Stimulated activated CD4-positive, alpha-beta T cell treated with anti-CD3 and anti-CD28 coated beads, Interleukin-12 subunit alpha, Interleukin-12 subunit beta, amount 100 ng/mL, for 4 hours (primary cell): Measurements from ENCODE around the gene DUS1L.
A peak's percentile ranks its signal among the peaks of the same experiment; 100 is the strongest.

Source experiments
- DNase-seq: peaks from one replicate; pipeline ENCODE4 v3.0.0-alpha.2; 2020

DUS1L gene

DNA sequence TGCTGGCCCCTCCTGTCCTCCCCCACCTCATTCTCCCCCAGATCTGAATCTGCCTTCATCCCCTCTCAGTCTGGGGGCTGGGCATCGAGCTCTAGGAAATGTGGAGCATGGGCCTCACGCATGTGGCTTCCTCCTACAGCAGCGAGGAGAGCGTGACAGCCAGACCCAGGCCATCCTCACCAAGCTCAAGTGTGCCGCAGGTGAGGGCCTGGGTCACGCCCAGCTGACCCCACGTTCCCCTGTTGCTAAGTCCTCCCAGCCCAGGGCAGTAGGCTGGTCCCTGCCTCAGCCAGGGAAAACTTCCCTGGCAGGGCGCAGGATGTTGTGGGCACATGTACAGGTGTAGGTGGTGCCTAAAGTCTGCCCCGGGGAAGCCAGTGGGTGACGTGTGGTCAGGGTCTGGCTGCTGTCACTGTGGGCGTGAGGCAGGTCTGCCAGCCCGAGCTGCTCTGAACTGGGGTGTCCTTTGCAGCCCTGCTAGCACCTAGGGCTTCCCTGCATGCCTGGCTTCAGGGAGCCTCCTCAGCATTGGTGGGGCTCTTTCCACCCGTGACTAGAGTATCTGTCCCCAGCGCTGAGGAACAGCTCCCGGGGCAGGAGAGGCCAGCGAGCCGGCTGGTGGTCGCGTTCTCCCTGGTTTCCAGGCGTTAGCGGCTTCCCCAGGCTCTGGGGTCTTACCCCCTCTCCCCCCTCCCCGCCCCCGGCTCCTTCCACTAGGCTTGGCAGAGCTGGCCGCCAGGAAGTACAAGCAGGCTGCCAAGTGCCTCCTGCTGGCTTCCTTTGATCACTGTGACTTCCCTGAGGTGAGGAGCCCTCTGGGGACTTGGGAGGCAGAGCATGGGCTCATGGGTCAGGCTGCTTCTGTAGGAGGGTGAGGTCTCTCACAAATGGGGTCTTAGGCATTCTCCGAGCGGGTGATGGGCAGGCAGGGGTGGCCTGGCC is 10.3 kb downstream of the DUS1L start:
- no peak for DNase-seq

DNA sequence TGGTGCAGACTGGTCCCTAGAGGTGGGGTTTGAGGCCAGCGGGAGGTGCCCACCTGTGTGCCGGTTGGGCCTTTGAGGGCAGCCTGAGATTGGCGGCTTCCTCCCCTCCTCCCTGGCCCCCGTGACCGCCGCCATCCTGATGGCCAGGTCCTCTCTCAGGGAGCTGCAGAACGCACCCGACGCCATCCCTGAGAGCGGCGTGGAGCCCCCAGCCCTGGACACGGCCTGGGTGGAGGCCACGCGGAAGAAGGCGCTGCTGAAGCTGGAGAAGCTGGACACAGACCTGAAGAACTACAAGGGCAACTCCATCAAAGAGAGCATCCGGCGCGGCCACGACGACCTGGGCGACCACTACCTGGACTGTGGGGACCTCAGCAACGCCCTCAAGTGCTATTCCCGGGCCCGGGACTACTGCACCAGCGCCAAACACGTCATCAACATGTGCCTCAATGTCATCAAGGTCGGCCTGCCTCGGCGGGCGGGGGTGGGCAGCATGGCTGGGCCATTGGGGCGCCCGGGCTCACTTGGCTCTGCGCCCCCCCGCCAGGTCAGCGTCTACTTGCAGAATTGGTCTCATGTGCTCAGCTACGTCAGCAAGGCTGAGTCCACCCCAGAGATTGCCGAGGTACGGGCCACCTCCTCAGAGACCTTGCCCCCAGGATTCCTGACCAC is 11.1 kb downstream of the DUS1L start:
- DNase-seq: no peak

DNA sequence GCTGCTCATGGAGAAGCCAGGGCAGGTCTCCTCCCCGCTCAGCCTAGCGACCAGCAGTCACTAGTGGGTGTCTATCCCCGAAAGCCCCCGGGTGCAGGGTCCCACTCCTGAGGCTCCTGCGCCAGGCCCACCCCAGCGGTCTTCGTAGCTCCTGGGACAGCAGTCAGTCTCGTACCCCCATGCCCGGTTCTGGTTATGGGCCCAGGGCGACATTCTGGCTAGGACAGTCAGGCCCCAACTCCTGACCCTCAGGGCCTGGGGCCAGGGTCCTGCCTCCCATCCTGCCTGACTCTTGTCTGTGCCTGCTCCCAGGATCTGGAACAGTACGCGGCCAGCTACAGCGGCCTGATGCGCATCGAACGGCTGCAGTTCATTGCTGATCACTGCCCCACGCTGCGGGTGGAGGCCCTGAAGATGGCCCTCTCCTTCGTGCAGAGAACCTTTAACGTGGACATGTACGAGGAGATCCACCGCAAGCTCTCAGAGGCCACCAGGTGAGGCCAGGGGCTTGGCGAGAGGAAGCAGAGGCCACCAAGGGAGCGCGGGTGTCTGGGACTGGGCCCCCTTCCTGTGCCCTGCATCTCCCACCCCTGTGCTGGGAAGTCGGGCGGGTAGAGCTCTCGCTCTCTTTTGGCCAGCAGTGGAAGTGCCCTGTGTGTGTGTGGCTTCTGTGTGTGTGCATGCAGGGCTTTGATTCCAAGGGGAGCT is 11.9 kb downstream of the DUS1L start:
- DNase-seq: no peak

DNA sequence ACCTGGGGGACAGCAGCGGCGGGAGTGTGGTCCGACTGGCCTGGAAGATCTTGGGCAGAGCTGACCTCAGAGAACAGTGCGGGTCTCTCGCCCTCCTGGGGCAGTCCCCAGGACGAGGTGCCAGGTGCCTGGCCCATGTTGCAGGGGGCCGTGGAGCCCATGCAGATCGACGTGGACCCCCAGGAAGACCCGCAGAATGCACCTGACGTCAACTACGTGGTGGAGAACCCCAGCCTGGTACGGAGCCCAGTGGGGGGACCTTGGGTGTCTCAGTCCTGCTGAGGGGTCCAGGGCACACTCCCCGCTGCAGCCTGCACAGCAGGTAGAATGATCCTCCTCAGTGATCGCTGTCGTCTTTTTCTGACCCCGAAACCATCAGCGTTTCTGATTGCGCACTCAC is 12.5 kb downstream of the DUS1L start:
- no peak for DNase-seq

DNA sequence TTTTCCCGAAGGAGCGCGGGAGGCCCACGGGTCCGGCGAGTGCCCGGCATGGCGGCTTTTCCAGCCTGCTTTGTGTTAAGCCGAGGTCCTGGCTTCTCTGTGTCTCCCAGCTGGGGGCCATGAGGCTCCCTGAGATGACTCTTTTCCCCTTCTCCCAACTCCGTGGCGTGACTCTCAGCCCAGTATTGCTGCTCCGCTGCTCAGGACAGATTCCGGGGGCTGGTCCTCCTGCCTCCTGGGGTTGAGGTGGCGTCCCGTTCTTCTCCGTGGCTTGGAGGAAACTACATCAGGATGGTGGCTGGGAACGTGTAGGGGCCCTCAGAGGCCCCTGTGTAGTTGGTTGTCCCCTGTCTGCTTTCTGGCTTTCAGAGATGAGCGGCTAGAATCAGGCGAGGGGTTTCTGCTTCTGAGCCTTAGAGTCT is 13.0 kb downstream of the DUS1L start:
- DNase-seq: no peak

DNA sequence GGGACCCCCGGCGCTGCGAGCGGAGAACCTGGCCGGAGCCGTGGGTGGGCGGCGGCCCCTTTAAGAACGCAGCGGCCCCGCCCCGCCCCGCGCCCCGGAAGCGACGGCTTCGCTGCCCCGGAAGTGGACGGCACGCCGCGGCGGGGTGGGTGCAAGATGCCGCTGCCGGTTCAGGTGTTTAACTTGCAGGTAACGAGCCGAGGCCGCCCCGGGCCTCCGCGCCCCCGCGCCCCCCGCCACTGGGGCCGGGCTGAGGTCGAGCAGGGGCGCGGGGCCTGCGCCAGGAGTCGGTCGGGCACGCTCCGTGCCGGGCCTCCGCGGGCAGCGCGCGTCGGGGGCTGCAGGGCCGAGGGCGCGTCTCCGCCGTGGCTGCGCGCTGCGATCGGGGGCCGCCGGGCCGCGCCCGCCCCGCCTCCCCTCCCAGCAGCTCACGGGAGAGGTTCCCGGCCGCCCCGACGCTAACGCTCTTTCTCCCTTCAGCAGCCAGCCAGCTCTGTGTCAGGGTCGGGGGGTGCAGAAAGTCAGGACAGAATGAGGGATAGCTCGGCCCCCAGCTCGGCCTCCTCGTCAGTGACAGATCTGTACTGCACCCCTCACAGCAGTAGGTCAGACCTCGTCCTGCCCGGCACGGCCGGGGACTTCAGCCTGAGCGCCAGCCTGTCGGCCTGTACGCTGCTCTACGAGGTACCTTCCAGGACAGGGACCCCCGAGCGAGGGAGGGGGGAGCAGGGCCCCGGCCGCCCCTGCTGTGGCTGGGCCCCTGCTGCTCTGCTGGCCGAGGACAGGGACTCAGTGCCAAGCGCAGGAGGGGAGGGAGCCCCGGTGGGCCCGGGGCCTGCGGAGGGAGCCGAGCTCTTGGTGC is 13.6 kb downstream of the DUS1L start, which contains the start of the genes GPS1 and RFNG:
Gene GPS1, plus strand, starts transcription at position 123 of the 862 bp plus-strand sequence. Its CDS starts 34 bp downstream, at position 157.
Gene RFNG, minus strand, starts transcription at position 36 of the 862 bp plus-strand sequence. CDS start 45 bp downstream, outside the sequence.
- peak; percentile 88 for DNase-seq

DNA sequence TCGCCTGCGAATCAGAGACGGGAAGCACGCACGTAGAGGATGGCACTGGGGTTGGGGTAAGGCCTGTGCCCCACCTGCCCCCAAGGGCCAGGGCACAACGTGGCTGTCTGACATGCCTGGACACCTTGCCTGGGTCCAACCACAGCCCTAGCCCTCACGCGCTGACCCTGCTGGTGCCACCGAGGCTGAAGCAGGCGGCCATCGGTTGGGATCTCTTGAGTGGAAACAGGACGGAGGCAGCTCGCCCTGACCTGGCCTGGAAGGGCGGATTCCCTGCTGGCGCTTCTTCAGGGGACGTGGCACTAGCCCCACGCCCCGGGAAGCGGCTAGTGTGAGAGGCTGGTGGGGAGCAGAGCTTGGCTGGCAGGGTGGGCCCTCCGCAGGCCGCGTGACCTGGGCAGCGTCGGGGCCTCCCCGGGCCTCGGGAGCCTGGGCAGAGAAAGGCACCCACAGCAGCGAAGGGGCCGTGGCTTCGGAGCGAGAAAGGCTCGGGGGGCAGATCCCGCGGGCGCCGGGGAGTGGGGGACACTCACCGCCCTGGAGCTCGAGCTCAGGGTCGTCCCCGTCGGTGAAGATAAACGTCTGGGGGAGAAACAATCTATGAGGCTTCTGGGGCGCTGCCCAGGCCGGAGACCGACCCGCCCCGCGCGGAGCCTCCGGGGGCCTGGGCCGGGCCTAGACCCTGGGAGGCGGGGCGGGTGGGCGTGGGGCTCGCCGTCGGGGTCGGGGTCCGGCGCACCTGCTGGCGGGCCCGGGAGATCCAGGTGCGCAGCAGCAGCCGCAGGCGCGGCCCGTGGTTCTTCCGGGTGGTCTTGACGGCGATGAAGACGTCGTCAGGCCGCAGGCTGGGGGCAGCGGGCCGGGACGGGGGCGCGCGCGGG is 14.6 kb downstream of the DUS1L start:
- DNase-seq: no peak

DNA sequence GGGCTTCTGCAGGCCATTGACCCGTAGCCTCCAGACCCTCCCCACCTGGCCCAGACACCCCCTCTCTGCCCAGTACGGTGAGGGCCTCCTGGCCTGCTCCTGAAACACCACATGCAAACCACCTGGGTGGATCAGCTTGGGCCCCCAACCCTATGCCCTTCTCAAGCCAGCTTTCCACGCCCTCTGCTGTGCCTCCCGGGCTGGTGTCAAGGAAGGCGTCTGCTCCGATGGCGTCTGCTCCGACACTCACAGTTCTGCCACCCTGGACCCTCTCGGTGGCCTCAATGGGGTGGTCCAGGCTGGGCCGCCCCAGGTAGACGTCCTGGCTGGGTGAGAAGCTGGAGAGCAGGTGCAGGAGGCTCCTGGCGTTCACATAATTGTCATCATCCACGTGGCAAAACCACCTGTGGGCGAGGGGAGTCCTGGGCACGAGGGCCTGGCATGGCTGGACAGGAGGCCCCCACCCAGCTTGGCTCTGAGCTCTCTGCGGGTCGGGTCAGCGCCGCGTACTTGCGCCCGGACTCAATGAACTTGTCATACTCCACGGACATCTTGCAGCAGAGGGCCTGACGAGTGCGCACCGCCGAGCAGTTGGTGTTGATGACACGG is 15.3 kb downstream of the DUS1L start:
- no peak for DNase-seq

DNA sequence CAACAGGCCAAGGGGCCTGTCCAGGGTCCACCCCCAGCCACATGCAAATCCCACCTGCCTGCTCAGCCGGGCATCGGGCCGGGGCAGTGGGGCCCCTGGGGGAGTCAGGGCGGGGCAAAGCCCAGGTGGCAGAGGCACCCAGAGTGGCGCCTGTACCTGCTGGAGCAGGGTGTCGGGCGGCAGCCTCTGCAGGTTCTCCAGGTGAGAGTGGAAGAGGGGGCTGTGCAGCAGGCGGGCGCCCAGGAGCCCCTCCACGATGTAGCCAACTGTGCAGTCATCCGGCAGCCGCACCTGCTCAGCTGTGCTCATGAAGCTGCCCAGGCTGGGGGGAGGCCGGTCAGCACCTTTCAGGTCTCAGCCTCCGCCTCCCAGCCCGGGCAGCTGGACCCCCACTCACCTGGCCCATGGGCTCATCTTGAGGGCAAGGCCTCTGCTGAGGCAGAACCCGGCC is 16.1 kb downstream of the DUS1L start:
- DNase-seq: no peak

DNA sequence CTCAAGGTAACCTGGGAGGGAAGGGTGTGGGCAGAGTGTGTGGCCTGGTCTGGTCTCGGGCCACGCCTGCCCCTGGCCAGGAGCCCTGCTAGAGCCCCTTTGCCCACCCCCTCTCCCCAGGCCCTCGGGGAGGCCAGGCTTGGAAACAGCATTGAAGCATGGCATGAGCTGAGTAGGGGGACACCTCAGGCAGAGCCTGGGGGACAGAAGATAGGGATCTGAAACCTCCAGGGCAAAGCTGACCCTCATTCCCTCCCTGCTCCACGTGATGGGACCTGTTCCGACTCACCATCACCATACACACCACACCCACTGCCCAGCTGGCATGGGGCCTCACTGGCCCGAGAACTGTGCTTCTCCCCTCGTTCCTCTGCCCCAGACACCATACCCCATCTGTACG is 16.5 kb downstream of the DUS1L start:
- no peak for DNase-seq

DNA sequence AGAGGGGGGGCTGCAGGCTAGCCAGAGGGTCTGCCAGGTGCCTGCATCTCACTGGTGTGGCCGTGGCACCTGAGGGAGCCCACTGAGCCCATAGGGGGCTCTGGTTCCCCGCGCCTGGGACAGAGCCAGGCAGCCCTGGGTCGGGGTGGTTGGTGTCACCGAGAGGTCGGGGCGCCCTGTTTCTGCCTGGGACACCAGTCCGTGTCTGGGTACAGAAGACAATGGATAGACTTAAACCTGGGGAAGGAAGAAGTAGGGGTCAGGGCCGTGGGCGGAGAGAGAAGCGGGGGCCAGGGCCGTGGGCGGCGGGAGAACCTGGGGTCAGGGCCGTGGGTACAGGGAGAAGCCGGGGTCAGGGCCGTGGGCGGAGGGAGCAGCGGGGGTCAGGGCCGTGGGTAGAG is 17.0 kb downstream of the DUS1L start:
- DNase-seq: no peak

DNA sequence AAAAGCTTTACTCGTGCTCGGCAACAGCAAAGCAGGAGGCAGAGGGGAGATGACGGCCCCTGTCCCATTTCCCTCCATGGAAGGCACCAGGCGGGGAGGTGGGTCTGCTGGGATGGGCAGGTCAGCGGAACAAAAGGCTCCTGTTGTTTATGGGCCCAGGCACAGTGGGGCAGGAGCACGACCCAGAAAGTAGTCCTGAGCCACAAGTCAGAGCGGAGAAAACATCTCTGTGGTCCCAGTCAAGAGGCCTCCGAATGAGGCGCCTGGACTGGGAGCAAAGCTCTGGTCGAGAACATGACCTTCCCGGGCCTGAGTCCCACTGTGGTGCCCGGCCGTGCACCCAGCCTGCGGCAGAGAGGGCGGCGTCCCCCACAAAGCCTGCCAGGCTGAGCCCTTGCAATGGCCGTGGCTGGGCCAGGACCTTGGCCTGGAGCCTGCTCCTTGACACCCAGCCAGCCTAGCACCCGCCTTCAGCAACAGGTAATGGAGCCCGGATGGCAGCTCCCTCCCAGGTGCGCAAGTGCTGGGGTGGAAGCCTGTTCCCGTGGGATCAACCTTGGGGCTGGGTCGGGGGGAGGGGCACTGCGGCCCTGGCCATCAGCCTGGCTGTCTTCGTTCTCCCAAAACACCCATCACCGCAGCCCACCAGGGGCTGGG is 17.6 kb downstream of the DUS1L start:
- DNase-seq: no peak

DNA sequence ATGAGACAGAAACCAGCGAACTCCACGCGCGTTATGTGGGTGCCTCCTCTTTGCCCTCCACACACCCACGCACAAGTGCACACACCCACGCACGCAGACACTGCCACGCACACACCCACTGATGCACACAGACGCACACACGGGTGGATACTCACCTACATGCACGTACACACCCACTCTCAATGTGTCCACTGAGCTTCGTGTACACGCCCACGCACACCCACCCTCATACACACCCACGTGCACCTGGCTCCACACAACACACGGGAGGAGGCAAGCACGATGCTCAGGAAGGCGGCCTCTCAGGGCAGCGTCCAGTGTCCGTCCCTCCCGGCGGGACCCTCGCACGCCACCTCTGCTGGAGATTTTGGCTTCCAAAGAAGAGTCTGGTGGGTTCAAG is 18.2 kb downstream of the DUS1L start:
- DNase-seq: no peak

DNA sequence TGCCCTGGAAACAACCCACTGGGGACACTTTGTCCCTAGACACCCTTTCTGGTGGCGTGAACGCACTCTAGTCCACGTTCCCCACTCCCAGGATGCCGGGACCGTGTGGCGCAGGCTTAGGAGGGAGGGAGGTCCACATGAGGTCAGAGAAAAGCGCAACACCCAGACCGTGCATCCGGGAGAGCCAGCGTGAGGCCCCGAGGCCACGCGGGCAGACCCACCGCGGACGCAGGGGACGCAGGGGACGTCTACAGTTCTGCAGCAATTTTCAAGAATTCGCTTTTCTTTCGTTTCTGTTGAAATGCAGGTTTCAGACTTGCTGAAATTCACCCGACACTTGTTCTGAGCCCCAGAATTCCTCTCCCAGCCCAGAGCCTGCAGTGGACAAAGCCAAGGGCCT is 18.7 kb downstream of the DUS1L start:
- no peak for DNase-seq

DNA sequence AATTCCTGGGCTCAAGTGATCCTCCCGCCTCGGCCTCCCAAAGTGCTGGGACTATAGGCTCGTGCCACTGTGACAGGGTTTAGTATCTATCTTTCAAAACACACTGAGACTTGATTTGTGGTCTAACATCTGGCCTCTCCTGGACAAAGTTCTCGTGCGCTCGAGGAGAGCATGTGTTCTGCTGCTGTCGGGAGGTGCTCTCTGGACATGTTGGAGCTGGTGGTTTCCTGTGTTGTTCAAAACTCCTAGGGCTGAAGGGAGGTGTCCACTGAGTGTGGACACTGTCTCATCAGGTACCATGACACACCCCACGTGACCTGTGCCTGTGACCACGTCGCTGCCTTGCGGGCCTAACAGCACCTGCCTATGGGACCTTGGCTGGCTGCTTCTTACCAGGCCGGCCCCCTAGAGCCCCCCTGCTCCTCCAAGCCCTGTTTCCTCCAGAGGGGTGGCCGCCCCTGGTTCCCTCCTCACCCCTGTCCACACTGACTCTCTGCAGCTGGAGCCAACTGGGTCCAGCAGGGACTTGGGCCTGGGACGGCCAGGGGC is 19.6 kb downstream of the DUS1L start:
- DNase-seq: no peak

DNA sequence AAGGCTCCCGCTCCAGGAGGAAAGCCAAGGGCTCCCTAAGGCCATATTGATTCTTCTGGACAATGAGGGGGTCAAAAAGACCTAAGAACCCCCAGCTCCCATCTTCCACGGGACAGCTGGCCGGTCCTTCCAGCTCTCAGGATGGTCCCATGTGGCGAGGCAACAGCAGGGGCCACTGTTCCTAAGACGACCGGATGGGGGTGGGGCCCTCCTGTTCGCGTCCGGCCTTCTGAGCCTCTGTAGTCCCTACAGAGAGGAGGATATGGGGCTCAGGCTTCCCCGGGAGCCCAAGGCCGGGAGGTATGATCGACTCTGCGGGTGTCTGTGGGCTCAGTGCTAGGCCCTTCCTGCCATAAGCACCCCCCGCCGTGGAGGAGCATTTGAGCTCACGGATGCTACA is 22.1 kb downstream of the DUS1L start:
- DNase-seq: no peak

DNA sequence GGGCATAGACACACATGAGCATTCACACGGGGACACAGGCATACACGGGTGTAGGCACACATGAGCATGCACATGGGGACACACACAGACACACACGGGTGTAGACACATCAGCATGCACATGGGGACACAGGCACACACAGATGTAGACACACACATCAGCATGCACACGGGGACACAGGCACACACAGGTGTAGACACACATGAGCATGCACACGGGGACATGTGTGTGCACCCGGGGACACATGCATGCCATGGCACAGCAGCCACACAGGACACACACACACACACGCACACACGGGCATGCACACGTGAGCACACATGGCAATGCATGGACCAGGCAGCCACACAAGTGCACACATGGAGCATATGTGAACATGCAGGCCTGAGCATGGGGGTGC is 23.0 kb downstream of the DUS1L start:
- DNase-seq: no peak

DNA sequence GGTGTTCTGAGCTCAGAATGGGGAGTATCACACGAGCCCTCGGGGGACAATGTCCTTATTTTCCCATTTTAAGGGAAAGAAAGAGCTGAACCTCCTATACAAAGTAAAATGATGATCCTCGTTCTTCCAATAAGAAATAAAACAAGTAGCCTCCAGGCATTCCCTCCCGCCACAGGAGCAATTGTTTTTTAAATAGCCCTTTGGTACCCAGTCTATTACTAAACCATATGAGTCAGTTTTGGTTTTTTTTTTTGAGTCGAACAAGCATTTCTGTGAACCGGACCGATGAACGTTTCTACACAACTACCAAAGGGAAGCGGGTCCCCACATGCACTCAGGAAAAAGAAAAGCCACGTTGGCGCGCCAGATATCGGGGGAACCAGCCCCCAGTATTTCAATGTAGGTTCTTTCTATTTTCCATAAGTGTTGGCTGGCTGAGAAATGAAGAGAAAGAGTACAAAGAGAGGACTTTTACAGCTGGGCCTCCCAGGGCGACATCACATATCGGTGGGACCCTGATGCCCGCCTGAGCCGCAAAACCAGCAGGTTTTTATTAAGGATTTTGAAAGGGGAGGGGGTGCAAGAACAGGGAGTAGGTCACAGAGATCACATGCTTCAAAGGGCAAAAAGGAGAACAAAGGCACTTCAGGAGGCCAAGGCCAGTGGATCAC is 24.3 kb downstream of the DUS1L start:
- no peak for DNase-seq

DNA sequence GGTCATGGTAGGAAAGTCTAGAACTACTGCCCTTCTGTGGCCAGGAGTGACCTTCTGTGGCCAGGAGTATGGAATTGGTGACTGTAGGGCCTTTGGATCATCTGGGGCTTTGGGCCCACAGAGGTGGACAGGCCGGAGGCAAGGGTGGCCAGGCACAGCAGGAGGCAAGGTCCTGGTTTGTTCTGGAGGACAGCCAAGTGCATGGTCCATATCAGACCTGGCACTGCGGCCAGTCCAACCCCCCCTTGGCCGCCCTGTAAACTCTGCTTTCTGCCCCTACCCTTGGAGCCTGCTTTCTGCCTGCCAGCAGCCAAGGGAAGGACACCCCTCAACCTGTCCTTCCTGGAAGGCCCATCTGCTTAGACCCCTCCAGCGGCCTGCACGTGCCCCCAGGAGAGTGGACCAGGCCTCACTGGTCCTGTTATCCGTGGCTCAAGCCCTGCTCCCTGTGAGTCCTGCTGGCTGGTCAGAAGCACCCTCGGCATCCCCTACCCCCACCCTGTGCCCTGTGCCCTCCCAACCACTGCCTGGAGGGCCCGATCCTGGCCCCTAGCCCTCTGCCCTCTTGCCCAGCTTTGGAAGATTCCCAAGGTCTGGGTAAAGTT is 25.8 kb downstream of the DUS1L start:
- DNase-seq: no peak
